MM.1S (cell line): ENCODE data around the gene ZEB2.

Source experiments
- DNase-seq: peaks from one replicate; pipeline ENCODE4 v3.0.0-alpha.2; 2015
- H2AFZ ChIP-seq: fragments of 300-600 bp; sonication (generic); 2 replicates; pipeline ENCODE4 v1.6.0; 2016; ENCODE audit warnings: antibody characterized with exemption, low read length
- H3F3A ChIP-seq: fragments of 300-600 bp; sonication (generic); 2 replicates; pipeline ENCODE4 v1.6.1; 2016; ENCODE audit warnings: mild to moderate bottlenecking, antibody characterized with exemption, low read length, moderate library complexity, mixed read lengths; ENCODE audit not compliant: insufficient read depth
- H3K27ac ChIP-seq: fragments of 300-600 bp; sonication (generic); 2 replicates; pipeline ENCODE4 v1.5.1; 2016; ENCODE audit warnings: mild to moderate bottlenecking, low read length
- H3K27me3 ChIP-seq: fragments of 300-600 bp; sonication (generic); replicated peaks from 2 replicates; pipeline ENCODE4 v1.6.0; 2016; ENCODE audit warnings: low read length; ENCODE audit not compliant: insufficient read depth
- H3K36me3 ChIP-seq: fragments of 300-600 bp; sonication (generic); replicated peaks from 2 replicates; pipeline ENCODE4 v1.6.1; 2016; ENCODE audit warnings: mild to moderate bottlenecking, low read length, mixed read lengths; ENCODE audit not compliant: insufficient read depth
- H3K4me1 ChIP-seq: fragments of 300-600 bp; sonication (generic); 2 replicates; pipeline ENCODE4 v1.6.1; 2016; ENCODE audit warnings: low read length, mixed read lengths
- H3K4me2 ChIP-seq: fragments of 300-600 bp; sonication (generic); 2 replicates; pipeline ENCODE4 v1.6.0; 2016; ENCODE audit warnings: low read depth, low read length
- H3K4me3 ChIP-seq: fragments of 300-600 bp; sonication (generic); 2 replicates; pipeline ENCODE4 v1.5.1; 2016; ENCODE audit warnings: low read length, mixed read lengths
- H3K79me2 ChIP-seq: fragments of 300-600 bp; sonication (generic); 2 replicates; pipeline ENCODE4 v1.6.1; 2016; ENCODE audit warnings: mixed run types, low read length, mixed read lengths
- H3K9ac ChIP-seq: fragments of 300-600 bp; sonication (generic); 2 replicates; pipeline ENCODE4 v1.6.1; 2016; ENCODE audit warnings: low read length, mixed read lengths
- H3K9me2 ChIP-seq: fragments of 300-600 bp; sonication (generic); replicated peaks from 2 replicates; pipeline ENCODE4 v1.6.1; 2016; ENCODE audit warnings: mild to moderate bottlenecking, low read length, mixed read lengths; ENCODE audit not compliant: insufficient read depth
- H3K9me3 ChIP-seq: fragments of 300-600 bp; sonication (generic); replicated peaks from 2 replicates; pipeline ENCODE4 v1.6.1; 2016; ENCODE audit warnings: mild to moderate bottlenecking, low read length, mixed read lengths; ENCODE audit not compliant: insufficient read depth
- H4K20me1 ChIP-seq: fragments of 300-600 bp; sonication (generic); 2 replicates; pipeline ENCODE4 v1.6.1; 2016; ENCODE audit warnings: mild to moderate bottlenecking, low read length, moderate library complexity, mixed read lengths; ENCODE audit not compliant: insufficient read depth
- EZH2 ChIP-seq: fragments of 300-600 bp; sonication (generic); optimal IDR thresholded peaks from 2 replicates; pipeline ENCODE3; 2017; ENCODE audit warnings: low read depth, mild to moderate bottlenecking, antibody characterized with exemption, low read length, mixed read lengths
- EZH2phosphoT487 ChIP-seq: fragments of 300-600 bp; sonication (generic); IDR thresholded peaks from 2 replicates; pipeline ENCODE4 v1.6.1; 2018; ENCODE audit warnings: antibody characterized with exemption, low read length
- TF ChIP-seq, protein P1 (sequence below): fragments of 300-600 bp; sonication (generic); IDR thresholded peaks from 2 replicates; pipeline ENCODE4 v1.5.1; 2016; ENCODE audit warnings: antibody characterized with exemption, low read length, mixed read lengths

Gene ZEB2

DNA sequence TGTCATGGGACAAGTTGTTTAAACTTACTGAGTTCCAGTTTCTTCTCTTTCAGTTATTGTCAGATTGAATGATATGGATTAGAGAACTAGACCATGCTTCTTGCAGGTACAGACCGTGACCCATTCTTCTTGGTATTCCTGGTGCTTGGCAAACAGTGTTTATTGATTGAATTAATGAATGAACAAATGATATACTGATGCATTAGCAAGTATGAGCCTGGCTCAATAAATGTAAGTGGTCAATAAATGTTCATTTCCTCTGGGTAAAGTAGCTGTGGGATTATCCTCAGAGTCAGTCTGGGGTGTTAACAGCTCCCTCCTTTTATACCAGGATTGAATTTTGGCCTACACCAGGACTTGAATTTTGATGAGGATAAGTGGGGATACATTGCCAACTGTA, 160.2 kb downstream of the ZEB2 start:
- H2AFZ ChIP-seq, result no peak overlapping the region
- DNase-seq, result no peak

DNA sequence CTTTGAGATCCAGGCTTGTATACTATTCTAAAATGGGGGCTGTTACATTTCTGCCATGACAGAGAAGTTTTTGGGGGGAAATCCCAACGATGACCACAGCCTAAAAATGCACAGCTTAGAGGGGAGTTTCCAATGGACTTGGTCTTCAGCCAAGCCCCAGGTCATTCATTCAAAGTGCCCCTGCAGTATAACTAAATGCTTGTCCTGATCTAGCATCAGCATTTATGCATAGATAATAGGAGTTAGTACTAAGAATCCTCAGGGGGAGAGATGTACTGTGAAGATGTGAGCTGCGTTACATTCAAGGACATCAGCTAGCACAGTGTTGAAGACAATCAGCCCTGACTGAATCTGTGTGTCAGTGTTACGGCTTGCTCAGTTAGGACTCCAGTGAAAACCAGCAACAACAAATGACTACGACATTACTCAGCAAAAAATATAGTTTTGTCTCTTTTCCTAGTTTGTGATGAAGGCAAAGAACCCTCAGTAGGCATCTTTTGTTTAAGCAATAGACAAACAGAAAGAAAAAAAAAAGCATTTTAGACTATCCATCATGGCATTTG, 160.9 kb downstream of the ZEB2 start:
- Histone ChIP-seq H3K9me3 (no peaks in the 10 kb centered on the region), H3K4me3 (no peak overlapping the region), H3K9me2 (no peaks in the 10 kb centered on the region), H3K4me2 (no peak overlapping the region), H3K27ac (no peak overlapping the region), H3K79me2 (no peaks in the 10 kb centered on the region), H3K9ac (no peak overlapping the region), H3F3A (no peaks in the 10 kb centered on the region), H3K4me1 (no peaks in the 10 kb centered on the region), H2AFZ (no peak overlapping the region), H4K20me1 (no peaks in the 10 kb centered on the region), H3K36me3 (no peaks in the 10 kb centered on the region), H3K27me3 (no peaks in the 10 kb centered on the region)
- TF ChIP-seq EZH2phosphoT487 (no peak), EZH2 (no peak)
- TF ChIP-seq, protein P1, sequence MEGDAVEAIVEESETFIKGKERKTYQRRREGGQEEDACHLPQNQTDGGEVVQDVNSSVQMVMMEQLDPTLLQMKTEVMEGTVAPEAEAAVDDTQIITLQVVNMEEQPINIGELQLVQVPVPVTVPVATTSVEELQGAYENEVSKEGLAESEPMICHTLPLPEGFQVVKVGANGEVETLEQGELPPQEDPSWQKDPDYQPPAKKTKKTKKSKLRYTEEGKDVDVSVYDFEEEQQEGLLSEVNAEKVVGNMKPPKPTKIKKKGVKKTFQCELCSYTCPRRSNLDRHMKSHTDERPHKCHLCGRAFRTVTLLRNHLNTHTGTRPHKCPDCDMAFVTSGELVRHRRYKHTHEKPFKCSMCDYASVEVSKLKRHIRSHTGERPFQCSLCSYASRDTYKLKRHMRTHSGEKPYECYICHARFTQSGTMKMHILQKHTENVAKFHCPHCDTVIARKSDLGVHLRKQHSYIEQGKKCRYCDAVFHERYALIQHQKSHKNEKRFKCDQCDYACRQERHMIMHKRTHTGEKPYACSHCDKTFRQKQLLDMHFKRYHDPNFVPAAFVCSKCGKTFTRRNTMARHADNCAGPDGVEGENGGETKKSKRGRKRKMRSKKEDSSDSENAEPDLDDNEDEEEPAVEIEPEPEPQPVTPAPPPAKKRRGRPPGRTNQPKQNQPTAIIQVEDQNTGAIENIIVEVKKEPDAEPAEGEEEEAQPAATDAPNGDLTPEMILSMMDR, result no peak
- peak; percentile 34 for DNase-seq

More for the DNA sequence above, 160.2 kb downstream of the ZEB2 start:
- Histone ChIP-seq H3K9me2 (no peaks in the 10 kb centered on the region), H3K36me3 (no peaks in the 10 kb centered on the region), H3K4me2 (no peak overlapping the region), H3K9me3 (no peaks in the 10 kb centered on the region), H3K27ac (no peak overlapping the region), H3K4me3 (no peak overlapping the region), H3K9ac (no peak overlapping the region), H3K4me1 (no peaks in the 10 kb centered on the region), H3K79me2 (no peaks in the 10 kb centered on the region), H3K27me3 (no peaks in the 10 kb centered on the region), H3F3A (no peaks in the 10 kb centered on the region), H4K20me1 (no peaks in the 10 kb centered on the region)
- no peak for TF ChIP-seq EZH2phosphoT487
- TF ChIP-seq EZH2, result no peak
- TF ChIP-seq, protein P1, result no peak

DNA sequence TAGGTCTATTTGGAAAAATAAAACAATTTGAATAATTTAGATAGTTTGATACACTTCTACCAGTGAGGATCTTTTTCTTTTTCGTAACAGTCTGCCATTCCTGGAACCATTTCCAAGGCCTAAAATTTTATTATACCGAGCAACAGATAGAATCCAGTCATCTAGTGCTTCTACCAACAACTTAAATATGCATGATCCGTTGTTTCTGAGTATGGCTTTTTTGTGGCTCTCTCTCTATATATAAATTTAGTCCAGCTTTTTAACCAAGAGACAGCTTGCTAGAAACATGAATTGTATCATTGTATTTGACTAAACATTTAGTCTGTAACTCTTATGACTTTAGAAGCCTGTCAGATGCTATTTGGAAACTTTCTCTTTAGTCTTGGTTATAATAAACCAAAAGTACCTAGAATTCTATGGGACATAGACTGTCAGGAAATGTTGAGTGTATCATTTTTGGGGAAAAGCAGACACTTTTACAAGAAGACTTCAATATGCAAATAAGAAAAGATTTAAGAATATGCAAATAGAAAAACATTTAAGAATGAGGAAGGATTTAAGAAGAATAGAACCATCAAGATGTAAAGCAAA, 161.4 kb downstream of the ZEB2 start:
- Histone ChIP-seq H4K20me1 (no peaks in the 10 kb centered on the region), H3K36me3 (no peaks in the 10 kb centered on the region), H3K9me2 (no peaks in the 10 kb centered on the region), H3K4me2 (no peak overlapping the region), H3K27me3 (no peaks in the 10 kb centered on the region), H3K9me3 (no peaks in the 10 kb centered on the region), H3K4me3 (no peak overlapping the region), H3K9ac (no peak overlapping the region), H2AFZ (no peak overlapping the region), H3K27ac (no peak overlapping the region), H3K4me1 (no peaks in the 10 kb centered on the region), H3F3A (no peaks in the 10 kb centered on the region), H3K79me2 (no peaks in the 10 kb centered on the region)
- TF ChIP-seq, protein P1, result no peak
- TF ChIP-seq EZH2, result no peak
- no peak for TF ChIP-seq EZH2phosphoT487
- DNase-seq, result no peak
